Glutamatergic neuron (in vitro differentiated cells): ENCODE results near the gene SGSH. TPM values are rescaled to one million over a fixed set of nuclear protein-coding genes. Genes with fewer than 3 reads are reported as not detected.
"Not testable (repeated sequence)": the region's sequence is repeated elsewhere in the genome, so short reads cannot be mapped to it uniquely, and the experiment has no call there.

ENCODE experiments used
- DNase-seq: peaks from one replicate; pipeline ENCODE4 v3.0.0; 2022
- H3K27ac Mint-ChIP-seq: one replicate; pipeline ENCODE4 v1.8.0; 2020; ENCODE audit warnings: mild to moderate bottlenecking, mixed read lengths, inconsistent platforms; ENCODE audit not compliant: unreplicated experiment
- H3K27me3 Mint-ChIP-seq: one replicate; pipeline ENCODE4 v1.8.0; 2020; ENCODE audit warnings: mild to moderate bottlenecking, moderate library complexity, mixed read lengths, inconsistent platforms; ENCODE audit not compliant: unreplicated experiment
- H3K36me3 Mint-ChIP-seq: one replicate; pipeline ENCODE4 v1.8.0; 2020; ENCODE audit warnings: mild to moderate bottlenecking, mixed read lengths, inconsistent platforms; ENCODE audit not compliant: unreplicated experiment
- H3K4me1 Mint-ChIP-seq: one replicate; pipeline ENCODE4 v1.8.0; 2020; ENCODE audit warnings: mild to moderate bottlenecking, low read depth, mixed read lengths, inconsistent platforms; ENCODE audit not compliant: unreplicated experiment
- H3K4me3 Mint-ChIP-seq: one replicate; pipeline ENCODE4 v1.8.0; 2020; ENCODE audit warnings: mild to moderate bottlenecking, mixed read lengths, inconsistent platforms; ENCODE audit not compliant: unreplicated experiment
- H3K9me3 Mint-ChIP-seq: one replicate; pipeline ENCODE4 v1.8.0; 2020; ENCODE audit warnings: mild to moderate bottlenecking, moderate library complexity, mixed read lengths, inconsistent platforms; ENCODE audit not compliant: unreplicated experiment
- total RNA-seq: library from RNA; stranded (reverse); fragmentation: NEBNext Ultra II Directional; extraction: Animal tissue kit (Norgen Biotek cat#: 25700); gene quantifications from one replicate; pipeline ENCODE4 v1.2.1, GENCODE V29; 2021; ENCODE audit not compliant: unreplicated experiment
- TF ChIP-seq, protein P1 (sequence below): fragments of 200-600 bp; sonication (generic); IDR thresholded peaks from one replicate; pipeline ENCODE4 v1.5.0; 2021; ENCODE audit not compliant: partially characterized antibody, unreplicated experiment

The SGSH gene
- total RNA-seq, 1 donor from 2014 or later = 17.3 TPM

- Mint-ChIP-seq H3K27ac (no peak overlapping the region), H3K4me1 (no peaks in the 10 kb centered on the region), H3K27me3 (peaks cover 3% of the 10 kb centered on the region), H3K36me3 (no peaks in the 10 kb centered on the region), H3K9me3 (peaks cover 4% of the 10 kb centered on the region), H3K4me3 (no peak overlapping the region)
- TF ChIP-seq, protein P1, sequence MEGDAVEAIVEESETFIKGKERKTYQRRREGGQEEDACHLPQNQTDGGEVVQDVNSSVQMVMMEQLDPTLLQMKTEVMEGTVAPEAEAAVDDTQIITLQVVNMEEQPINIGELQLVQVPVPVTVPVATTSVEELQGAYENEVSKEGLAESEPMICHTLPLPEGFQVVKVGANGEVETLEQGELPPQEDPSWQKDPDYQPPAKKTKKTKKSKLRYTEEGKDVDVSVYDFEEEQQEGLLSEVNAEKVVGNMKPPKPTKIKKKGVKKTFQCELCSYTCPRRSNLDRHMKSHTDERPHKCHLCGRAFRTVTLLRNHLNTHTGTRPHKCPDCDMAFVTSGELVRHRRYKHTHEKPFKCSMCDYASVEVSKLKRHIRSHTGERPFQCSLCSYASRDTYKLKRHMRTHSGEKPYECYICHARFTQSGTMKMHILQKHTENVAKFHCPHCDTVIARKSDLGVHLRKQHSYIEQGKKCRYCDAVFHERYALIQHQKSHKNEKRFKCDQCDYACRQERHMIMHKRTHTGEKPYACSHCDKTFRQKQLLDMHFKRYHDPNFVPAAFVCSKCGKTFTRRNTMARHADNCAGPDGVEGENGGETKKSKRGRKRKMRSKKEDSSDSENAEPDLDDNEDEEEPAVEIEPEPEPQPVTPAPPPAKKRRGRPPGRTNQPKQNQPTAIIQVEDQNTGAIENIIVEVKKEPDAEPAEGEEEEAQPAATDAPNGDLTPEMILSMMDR = no peak
- DNase-seq = no peak
Measured at GRCh38 chr17:80244871-80245509, 24.9 kb upstream of the SGSH start.

- not testable (repeated sequence) for DNase-seq, H3K36me3 Mint-ChIP-seq, H3K4me3 Mint-ChIP-seq, H3K27ac Mint-ChIP-seq, H3K4me1 Mint-ChIP-seq, H3K9me3 Mint-ChIP-seq, H3K27me3 Mint-ChIP-seq
Measured at GRCh38 chr17:80244448-80244847, 24.3 kb upstream of the SGSH start.

GRCh38 chr17:80243526-80244433 is 23.6 kb upstream of the SGSH start:
- no peak for DNase-seq
- Mint-ChIP-seq H3K9me3 (peaks cover 2% of the 10 kb centered on the region), H3K27me3 (peaks cover 3% of the 10 kb centered on the region), H3K36me3 (no peaks in the 10 kb centered on the region), H3K4me1 (no peaks in the 10 kb centered on the region), H3K27ac (no peak overlapping the region), H3K4me3 (no peak overlapping the region)
- TF ChIP-seq, protein P1 = no peak

GRCh38 chr17:80242505-80242904 is 22.4 kb upstream of the SGSH start:
- Mint-ChIP-seq H3K27me3 (peaks cover 3% of the 10 kb centered on the region), H3K9me3 (peaks cover 4% of the 10 kb centered on the region), H3K36me3 (no peaks in the 10 kb centered on the region), H3K27ac (no peak overlapping the region), H3K4me1 (no peaks in the 10 kb centered on the region), H3K4me3 (no peak overlapping the region)
- TF ChIP-seq, protein P1 = no peak
- no peak for DNase-seq

GRCh38 chr17:80237386-80237785 is 17.3 kb upstream of the SGSH start:
- H3K36me3 Mint-ChIP-seq = peaks cover 15% of the 10 kb centered on the region
- peaks cover 7% of the 10 kb centered on the region for H3K9me3 Mint-ChIP-seq
- peaks cover 2% of the 10 kb centered on the region for H3K27me3 Mint-ChIP-seq
- DNase-seq = no peak
- H3K4me1 Mint-ChIP-seq = no peaks in the 10 kb centered on the region
- TF ChIP-seq, protein P1 = no peak
- no peak overlapping the region for H3K27ac Mint-ChIP-seq
- H3K4me3 Mint-ChIP-seq = no peak overlapping the region
